C4-2B (cell line): ENCODE results near the gene CHTF18.
A peak's percentile ranks its signal among the peaks of the same experiment; 100 is the strongest.

Experiments used
- CTCF ChIP-seq: fragments of 450-650 bp; conservative IDR thresholded peaks from 2 replicates; pipeline ENCODE4 v1.5.1; 2017; ENCODE audit warnings: mild to moderate bottlenecking
- ZFX ChIP-seq: fragments of 450-650 bp; IDR thresholded peaks from 2 replicates; pipeline ENCODE4 v1.6.1; 2017

- TF ChIP-seq CTCF (no peak), ZFX (peak; percentile 80; the same call in 1 of the 2 replicates)
These were observed 432 bp upstream of the CHTF18 start, which contains the start of gene RPUSD1 for GRCh38 chr16:787978-788398.
